Left lung (tissue), 10 donors: Measurements from ENCODE around the gene FAM3C. TPM values are rescaled to one million over a fixed set of nuclear protein-coding genes. Genes with fewer than 3 reads are reported as not detected.

Experiments
- ATAC-seq: fragments of 200-7000 bp; cut with Tn5 transposase; one replicate; pipeline ENCODE4 v1.9.1; 2020; ENCODE audit warnings: moderate library complexity
- DNase-seq, 4 donors: peaks; one replicate each; pipeline ENCODE4 v3.0.0-alpha.2; 2013 to 2020
- H3K27ac ChIP-seq, 2 donors: fragments of 200-600 bp; sonication (generic) in 1 of 2; one replicate each; pipeline versions ENCODE4 v1.5.0 to v1.8.0; 2020 to 2021
- H3K27me3 ChIP-seq, 2 donors: fragments of 200-600 bp; sonication (generic) in 1 of 2; one replicate each; pipeline versions ENCODE4 v1.5.0 to v1.8.0; 2020 to 2021
- H3K36me3 ChIP-seq, 2 donors: fragments of 200-600 bp; sonication (generic) in 1 of 2; one replicate each; pipeline versions ENCODE4 v1.5.0 to v1.8.0; 2020 to 2021
- H3K4me1 ChIP-seq, 2 donors: fragments of 200-600 bp; one replicate each; pipeline ENCODE4 v1.8.0; 2021
- H3K4me3 ChIP-seq, 2 donors: fragments of 200-600 bp; sonication (generic) in 1 of 2; one replicate each; pipeline versions ENCODE4 v1.5.0 to v1.8.0; 2020 to 2021; ENCODE audit warnings: mild to moderate bottlenecking in 1 of 2
- H3K9me3 ChIP-seq, 2 donors: fragments of 200-600 bp; sonication (generic) in 1 of 2; one replicate each; pipeline versions ENCODE4 v1.5.0 to v1.8.0; 2020 to 2021
- intact Hi-C, 2 donors: fragments of 100-400 bp; cut with DNase I; formaldehyde crosslinking; loops; one replicate each; pipeline versions ENCODE4 v1.11.2 to v1.14.2; 2022
- polyA plus RNA-seq, 6 donors: library from polyadenylated mRNA; unstranded; fragments of 120-200 nt; gene quantifications; one replicate each; pipeline ENCODE4 v1.2.1, GENCODE V29; 2013; ENCODE audit not compliant: insufficient read length in 6 of 6
- total RNA-seq, 2 donors: library from RNA; stranded (reverse); fragmentation: NEBNext Ultra II Directional; extraction: Animal tissue kit (Norgen Biotek cat#: 25700); gene quantifications; one replicate each; pipeline ENCODE4 v1.2.1, GENCODE V29; 2021
- TF ChIP-seq, protein P1 (sequence below), 2 donors: fragments of 200-600 bp; sonication (generic) in 1 of 2; IDR thresholded peaks; one replicate each; pipeline versions ENCODE4 v1.5.0 to v1.8.0; 2021; ENCODE audit warnings: antibody characterized with exemption in 2 of 2
- donor health status: DM: no; HTN: yes; CAD: no.
- donor health status: DM: no; HTN: no; CAD: no.

FAM3C gene
- total and polyA plus RNA-seq, 8 donors = 44.1 to 78.4 (median 70.1) TPM

GRCh38 chr7:121410829-121411596 lies 14.9 kb upstream of the FAM3C start:
- H3K27me3 ChIP-seq = no peaks in the 10 kb centered on the region
- DNase-seq (no peak), ATAC-seq (no peak)
- no peaks in the 10 kb centered on the region for H3K4me1 ChIP-seq
- intact Hi-C loops = no loop called here
- no peaks in the 10 kb centered on the region for H3K36me3 ChIP-seq
- TF ChIP-seq, protein P1, sequence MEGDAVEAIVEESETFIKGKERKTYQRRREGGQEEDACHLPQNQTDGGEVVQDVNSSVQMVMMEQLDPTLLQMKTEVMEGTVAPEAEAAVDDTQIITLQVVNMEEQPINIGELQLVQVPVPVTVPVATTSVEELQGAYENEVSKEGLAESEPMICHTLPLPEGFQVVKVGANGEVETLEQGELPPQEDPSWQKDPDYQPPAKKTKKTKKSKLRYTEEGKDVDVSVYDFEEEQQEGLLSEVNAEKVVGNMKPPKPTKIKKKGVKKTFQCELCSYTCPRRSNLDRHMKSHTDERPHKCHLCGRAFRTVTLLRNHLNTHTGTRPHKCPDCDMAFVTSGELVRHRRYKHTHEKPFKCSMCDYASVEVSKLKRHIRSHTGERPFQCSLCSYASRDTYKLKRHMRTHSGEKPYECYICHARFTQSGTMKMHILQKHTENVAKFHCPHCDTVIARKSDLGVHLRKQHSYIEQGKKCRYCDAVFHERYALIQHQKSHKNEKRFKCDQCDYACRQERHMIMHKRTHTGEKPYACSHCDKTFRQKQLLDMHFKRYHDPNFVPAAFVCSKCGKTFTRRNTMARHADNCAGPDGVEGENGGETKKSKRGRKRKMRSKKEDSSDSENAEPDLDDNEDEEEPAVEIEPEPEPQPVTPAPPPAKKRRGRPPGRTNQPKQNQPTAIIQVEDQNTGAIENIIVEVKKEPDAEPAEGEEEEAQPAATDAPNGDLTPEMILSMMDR (IDR thresholded peaks at IDR 0.05) = no peak
- no peak overlapping the region for H3K27ac ChIP-seq
- no peaks in the 10 kb centered on the region for H3K9me3 ChIP-seq
- no peak overlapping the region for H3K4me3 ChIP-seq

DNA sequence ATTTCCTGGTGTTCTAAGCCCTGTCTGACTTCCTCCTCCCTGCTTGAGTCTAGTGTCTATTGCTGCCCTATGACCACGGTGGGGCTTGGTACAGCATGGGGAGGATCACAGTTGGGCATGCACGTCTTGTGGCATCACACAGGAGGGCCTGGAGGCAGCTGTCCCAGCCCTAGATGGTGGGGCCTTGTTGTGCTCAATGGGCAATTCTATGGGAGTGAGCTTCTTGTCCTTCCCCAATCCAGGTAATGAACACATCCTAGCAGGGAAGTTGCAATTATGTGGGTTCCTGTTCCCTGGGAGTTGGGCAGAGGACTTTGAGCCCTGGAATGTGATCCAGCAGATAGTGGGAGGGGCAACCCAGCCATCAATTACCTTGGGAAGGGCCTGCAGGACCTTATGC lies 10.8 kb upstream of the FAM3C start:
- Histone ChIP-seq H3K27me3 (no peaks in the 10 kb centered on the region), H3K9me3 (no peaks in the 10 kb centered on the region), H3K4me3 (no peak overlapping the region), H3K4me1 (no peaks in the 10 kb centered on the region), H3K27ac (no peak overlapping the region), H3K36me3 (no peaks in the 10 kb centered on the region)
- intact Hi-C loops = no loop called here
- TF ChIP-seq, protein P1 (IDR thresholded peaks at IDR 0.05) = no peak
- no peak for DNase-seq
- ATAC-seq = no peak

DNA sequence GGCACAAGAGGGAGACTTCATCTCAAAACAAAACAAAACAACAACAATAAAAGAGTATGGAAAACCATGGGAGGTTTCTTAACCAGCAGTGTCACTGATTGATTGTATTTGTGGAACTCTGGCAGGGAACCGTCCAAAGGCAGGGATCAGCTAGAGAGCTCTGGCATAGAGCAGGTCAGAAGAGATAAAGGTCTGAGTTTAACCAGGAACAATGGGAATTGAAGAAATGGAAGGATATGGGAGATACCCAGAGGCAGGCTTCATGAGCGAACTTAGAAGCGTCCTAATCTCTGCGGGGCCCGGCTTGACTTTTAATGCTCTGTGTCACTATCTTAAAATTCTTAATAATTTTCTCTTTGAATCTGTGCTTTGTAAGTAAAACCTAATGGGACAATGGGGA lies 10.4 kb upstream of the FAM3C start:
- no peak for ATAC-seq
- H3K27ac ChIP-seq = no peak overlapping the region
- H3K9me3 ChIP-seq = no peaks in the 10 kb centered on the region
- H3K4me1 ChIP-seq = no peaks in the 10 kb centered on the region
- H3K4me3 ChIP-seq = no peak overlapping the region
- no peaks in the 10 kb centered on the region for H3K27me3 ChIP-seq
- no peaks in the 10 kb centered on the region for H3K36me3 ChIP-seq
- intact Hi-C loops = no loop called here
- DNase-seq = no peak
- TF ChIP-seq, protein P1 (IDR thresholded peaks at IDR 0.05) = no peak

GRCh38 chr7:121404348-121404747 lies 8.2 kb upstream of the FAM3C start:
- H3K27me3 ChIP-seq = no peaks in the 10 kb centered on the region
- intact Hi-C loops = no loop called here
- DNase-seq (no peak), ATAC-seq (no peak)
- no peak overlapping the region for H3K4me3 ChIP-seq
- no peak overlapping the region for H3K27ac ChIP-seq
- H3K36me3 ChIP-seq = no peaks in the 10 kb centered on the region
- H3K4me1 ChIP-seq = no peaks in the 10 kb centered on the region
- TF ChIP-seq, protein P1 (IDR thresholded peaks at IDR 0.05) = no peak
- H3K9me3 ChIP-seq = no peaks in the 10 kb centered on the region

GRCh38 chr7:121402701-121403100 lies 6.6 kb upstream of the FAM3C start:
- Histone ChIP-seq H3K9me3 (no peaks in the 10 kb centered on the region), H3K36me3 (no peaks in the 10 kb centered on the region), H3K4me3 (no peak overlapping the region), H3K4me1 (no peaks in the 10 kb centered on the region), H3K27me3 (no peaks in the 10 kb centered on the region), H3K27ac (no peak overlapping the region)
- TF ChIP-seq, protein P1 (IDR thresholded peaks at IDR 0.05) = no peak
- intact Hi-C loops = no loop called here
- DNase-seq (no peak), ATAC-seq (no peak)
